GM19328 (cell line): Measurements from ENCODE around the gene TRPC4.

Experiments
- ATAC-seq: cut with Tn5 transposase; IDR thresholded peaks from one replicate; pipeline ENCODE4 v1.9.1; 2021; ENCODE audit warnings: mild to moderate bottlenecking, moderate library complexity; ENCODE audit not compliant: unreplicated experiment

The TRPC4 gene

GRCh38 chr13:37869756-37870488 lies at the start of gene TRPC4:
Gene TRPC4 (minus strand): TSS chr13:37869772. CDS start chr13:37783333, 86,439 bp downstream.
- no peak for ATAC-seq

DNA sequence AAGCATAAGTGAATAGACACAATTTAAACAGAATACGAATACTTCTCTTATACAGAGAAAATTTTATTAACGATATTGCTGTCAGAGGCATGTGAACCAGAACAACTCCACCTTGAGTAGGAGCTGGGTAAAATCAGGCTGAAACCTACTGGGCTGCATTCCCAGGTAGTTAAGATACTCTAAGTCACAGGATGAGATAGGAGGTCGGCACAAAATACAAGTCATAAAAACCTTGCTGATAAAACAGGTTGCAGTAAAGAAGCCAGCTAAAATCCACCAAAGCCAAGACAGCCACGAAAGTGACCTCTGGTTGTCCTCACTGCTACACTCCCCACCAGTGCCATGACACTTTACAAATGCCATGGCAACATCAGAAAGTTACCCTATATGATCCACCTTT lies 49.2 kb upstream of the TRPC4 start:
- ATAC-seq = no peak

- no peak for ATAC-seq
Measured at GRCh38 chr13:37918116-37918714, 48.6 kb upstream of the TRPC4 start.

DNA sequence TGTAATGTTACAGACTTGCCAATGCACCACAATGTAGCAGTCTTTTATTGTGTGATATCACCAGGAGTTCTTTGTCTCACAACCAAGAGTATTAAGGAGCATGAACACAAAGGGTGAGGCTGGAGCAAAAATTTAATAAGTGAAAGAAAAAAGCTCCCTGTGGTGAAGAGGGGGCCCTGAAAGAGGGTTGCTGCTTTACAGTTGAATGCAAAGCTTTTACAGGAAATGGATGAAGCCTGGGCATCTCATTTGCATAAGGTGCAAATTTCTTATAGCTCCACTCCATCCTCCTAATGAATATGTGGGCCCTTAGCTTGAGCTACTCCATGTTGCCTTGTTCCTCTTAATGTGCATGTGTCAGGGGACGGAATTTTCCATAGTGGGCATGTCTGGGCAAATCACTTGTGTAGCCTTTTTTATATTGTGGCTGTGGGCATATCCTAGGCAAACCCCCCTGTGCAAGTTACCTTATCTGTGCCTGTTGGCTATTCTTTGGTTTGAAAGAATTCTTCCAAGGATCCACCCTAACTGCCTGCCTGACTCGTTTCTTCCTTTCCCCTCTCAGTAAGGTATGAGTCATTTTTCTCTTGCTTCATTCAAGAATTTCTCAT lies 45.3 kb upstream of the TRPC4 start:
- ATAC-seq = no peak

- ATAC-seq = no peak
Measured at GRCh38 chr13:37910790-37911189, 41.2 kb upstream of the TRPC4 start.

- no peak for ATAC-seq
Measured at GRCh38 chr13:37906880-37907279, 37.3 kb upstream of the TRPC4 start.

DNA sequence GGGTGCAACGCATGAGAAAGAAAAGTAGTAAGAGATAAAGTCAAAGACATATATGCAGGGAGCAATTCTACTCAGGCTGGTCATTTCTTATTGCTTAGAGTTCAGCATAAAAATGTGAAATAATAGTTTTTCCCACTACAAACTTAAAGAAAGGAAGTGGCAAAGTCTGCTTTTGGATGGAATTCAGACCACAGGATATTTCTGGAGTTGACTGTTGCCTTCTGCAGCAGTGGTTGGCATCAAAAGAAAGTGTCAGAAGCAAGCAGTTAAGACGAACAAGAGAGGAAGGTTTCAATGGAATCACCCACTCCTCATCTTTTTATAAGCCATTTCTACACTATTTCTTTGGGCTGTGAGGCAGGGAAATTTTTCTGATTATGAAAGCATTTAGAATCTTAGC lies 36.2 kb upstream of the TRPC4 start:
- no peak for ATAC-seq

DNA sequence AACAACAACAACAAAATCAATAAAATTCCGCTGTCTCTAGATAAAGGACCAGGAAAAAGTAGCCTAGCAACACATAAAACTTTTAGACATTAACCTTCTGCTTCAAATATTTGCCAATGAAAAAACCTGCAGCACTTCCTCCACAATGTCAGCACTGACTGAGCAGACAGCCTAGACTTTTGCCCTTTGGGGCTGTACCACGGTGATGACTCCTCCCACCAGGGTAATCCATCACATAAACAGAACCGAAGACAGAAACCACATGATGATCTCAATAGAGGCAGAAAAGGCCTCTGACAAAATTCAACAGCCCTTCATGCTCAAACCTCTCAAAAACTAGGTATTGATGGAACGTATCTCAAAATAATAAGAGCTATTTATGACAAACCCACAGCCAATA lies 30.2 kb upstream of the TRPC4 start:
- no peak for ATAC-seq

- ATAC-seq = no peak
Measured at GRCh38 chr13:37893321-37893720, 23.7 kb upstream of the TRPC4 start.

DNA sequence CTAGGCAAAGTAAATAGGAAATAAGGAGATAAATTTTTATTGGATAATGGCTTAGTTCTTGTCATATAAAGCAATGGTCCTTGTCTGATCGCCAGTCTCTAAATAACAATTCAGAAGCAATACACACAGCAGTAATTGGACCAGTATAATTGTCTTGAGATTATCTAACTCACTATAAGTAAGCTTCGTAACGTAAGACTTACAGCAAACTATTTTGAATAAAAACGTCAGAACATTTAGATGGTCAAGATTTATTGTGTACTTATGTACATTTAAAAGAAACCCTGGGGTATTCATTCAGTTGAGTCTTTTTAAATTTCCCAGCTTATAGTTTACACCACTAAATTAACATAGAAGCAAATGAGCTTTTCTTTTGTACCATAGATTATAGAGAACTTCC lies 20.2 kb upstream of the TRPC4 start:
- ATAC-seq = no peak

- no peak for ATAC-seq
Measured at GRCh38 chr13:37889102-37889501, 19.5 kb upstream of the TRPC4 start.

DNA sequence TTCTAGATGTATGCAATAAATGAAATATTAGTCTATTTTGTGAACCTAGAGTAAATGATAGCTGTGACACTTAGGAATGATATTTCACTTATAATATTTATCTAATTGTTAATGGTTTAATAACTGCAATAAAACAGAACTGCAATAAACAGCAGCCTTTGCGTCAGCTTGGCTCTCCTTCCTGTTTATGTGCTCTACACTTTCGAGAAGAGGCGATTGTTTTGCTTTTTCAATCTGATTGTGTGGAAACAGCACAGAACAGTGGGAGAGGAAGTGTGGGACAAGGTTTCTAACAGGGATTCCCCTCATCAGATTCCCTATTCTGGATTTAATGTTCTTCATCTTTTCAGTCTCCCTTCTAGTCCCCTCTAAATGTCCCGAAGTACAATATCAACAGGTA lies 17.3 kb upstream of the TRPC4 start:
- no peak for ATAC-seq

DNA sequence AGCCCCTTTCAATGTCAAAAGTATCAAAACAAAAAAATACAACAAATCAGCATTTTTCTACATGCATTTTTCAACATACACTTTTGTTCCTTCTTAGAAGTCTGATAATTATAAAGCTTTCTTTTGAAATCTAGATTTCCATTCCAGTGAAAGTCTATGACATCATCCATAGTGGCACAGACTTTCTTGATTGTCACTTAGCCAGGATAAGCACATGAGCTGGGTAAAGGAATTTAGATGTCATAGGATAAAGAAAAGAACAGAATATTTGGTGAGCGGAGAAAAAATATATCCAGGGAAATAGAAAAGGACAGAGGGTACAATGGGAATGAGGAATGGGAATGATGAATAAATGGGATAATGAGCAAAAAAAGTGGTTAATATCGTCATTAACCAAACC lies 15.1 kb upstream of the TRPC4 start:
- ATAC-seq = no peak

GRCh38 chr13:37884026-37884425 lies 14.5 kb upstream of the TRPC4 start:
- ATAC-seq = no peak

DNA sequence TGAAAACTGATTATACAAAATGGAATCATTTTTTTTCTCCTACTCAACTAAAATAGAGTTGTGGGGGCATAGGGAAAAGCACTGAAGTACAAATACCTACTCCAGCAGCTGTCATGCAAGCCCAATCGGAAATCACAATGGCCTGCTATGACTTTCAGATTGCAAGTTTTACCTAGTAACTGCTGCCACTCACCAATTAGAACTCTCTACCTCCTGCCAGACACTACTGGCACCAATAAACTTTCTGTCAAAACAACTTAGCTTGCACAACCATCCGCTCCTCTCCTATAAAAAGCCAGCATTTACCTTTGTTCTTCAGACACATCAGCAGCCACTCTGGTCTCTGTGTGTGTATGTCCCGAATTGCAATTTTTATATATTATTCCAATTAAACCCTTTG lies 9.3 kb upstream of the TRPC4 start:
- no peak for ATAC-seq

DNA sequence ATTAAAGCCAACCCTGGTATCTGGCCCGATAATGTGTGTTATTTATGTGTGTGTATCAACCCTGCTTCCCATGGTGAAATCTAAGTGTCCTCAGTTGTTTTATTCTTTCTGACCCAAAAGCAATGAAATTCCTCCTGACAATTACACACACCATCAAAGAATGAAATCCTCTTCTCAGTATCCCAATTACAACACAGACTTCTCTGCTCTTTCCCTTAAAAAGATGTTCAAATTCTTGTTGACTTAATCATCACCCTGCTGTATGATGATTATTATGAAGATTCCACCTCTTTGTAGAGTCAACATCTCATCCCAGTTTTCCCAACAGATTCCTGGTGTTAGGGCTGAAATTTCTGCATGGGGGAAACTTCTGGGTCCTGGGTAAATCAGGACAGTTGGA lies 8.9 kb upstream of the TRPC4 start:
- no peak for ATAC-seq

DNA sequence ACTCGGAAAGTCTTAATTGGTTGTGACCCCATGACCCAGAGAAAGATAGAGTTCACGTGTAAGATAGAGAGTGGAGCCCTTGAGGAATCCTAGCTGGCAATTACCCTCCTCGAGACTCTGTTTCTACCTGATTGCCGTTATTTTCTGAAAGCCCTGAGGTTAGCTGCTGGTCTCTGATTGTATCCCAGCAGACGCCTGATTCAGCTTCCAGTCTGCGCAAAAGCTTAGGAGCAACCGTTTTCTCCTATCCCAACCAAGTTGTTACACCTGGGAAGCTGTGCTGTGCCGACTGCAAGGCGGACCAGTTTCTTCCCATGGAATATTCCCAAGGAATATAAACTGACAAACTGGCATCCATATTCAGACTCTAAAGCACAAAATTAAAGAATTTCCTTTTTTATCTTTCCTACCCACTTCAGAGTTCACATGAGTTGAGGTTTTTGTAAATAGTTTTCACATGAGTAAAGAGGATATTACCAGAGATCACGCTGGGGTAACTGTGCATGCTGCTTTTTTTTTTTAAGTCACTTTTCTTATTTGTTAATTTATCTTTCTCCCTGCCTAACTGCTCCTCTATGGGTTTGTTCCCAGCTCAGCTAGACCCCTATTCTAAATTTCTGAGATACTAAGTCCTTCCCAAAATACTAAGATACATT lies 1.5 kb upstream of the TRPC4 start:
- ATAC-seq = no peak

DNA sequence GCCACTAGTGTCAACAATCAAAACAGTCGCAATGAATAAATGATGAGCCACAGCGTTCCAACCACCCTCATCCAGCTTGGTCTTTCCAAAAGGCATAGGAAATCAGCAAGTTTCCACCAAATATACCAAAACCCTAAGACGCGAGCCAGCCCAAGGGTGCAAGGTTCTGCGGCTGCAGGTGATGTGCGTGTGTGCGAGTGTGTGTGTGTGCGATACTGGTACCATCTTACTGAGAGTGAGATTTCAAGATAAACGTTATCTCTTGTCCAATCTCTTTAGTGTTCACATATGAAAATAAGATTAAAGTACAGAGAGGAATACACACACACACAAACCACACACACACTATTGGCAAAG lies 895 bp upstream of the TRPC4 start:
- no peak for ATAC-seq

GRCh38 chr13:37869506-37869755 lies 141 bp downstream of the TRPC4 start:
- no peak for ATAC-seq

GRCh38 chr13:37868691-37869505 lies 674 bp downstream of the TRPC4 start:
- no peak for ATAC-seq

DNA sequence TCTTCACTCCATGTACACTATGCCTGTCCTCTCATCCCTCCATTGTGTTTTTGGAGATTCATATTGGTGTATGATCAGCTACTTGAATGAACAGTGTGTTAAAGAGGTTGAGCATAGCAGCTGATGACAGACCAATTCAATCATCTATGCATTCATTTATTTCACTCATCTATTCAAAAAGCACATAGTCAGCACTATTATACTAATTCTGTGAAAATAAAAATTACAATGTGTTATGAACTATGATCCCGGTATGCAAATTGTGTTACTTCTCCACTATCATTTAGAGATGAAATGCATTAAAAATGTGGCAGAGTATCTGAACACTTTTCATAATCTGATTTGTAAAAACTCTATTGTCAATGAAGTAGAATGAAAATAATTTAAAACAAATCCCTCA lies 5.9 kb downstream of the TRPC4 start:
- ATAC-seq = no peak
